ENCODE results near the gene CLIC2. TPM values are rescaled to one million over a fixed set of nuclear protein-coding genes. Genes with fewer than 3 reads are reported as not detected.

The CLIC2 gene
- total RNA-seq, 2 experiments from 2014 or later, result not detected

- no peaks in the 10 kb centered on the region for H3K9me2 ChIP-seq (ENCODE audit: insufficient read depth, low read length)
- no peaks in the 10 kb centered on the region for H3K4me1 ChIP-seq (ENCODE audit: insufficient read depth, low read length, poor library complexity, severe bottlenecking)
- no peak overlapping the region for H3K4me3 ChIP-seq (ENCODE audit: low read depth, low read length, poor library complexity, severe bottlenecking)
- no peaks in the 10 kb centered on the region for H3K9me3 ChIP-seq (ENCODE audit: low read length)
- DNase-seq (ENCODE audit: low spot score), result no peak
- H3K36me3 ChIP-seq (ENCODE audit: insufficient read depth, low read length), result no peaks in the 10 kb centered on the region
- no peak overlapping the region for H3K4me2 ChIP-seq (ENCODE audit: low read length)
- H2AFZ ChIP-seq (ENCODE audit: low read length), result no peak overlapping the region
- TF ChIP-seq CTCF (conservative IDR thresholded peaks at IDR 0.05; ENCODE audit: low read length), result no peak
- TF ChIP-seq EZH2phosphoT487 (IDR thresholded peaks at IDR 0.05; ENCODE audit: borderline replicate concordance, low read depth, low read length), result no peak
- intact Hi-C loops (cut with micrococcal nuclease; ENCODE audit: unreplicated experiment), result no loop called here
- no peaks in the 10 kb centered on the region for H4K20me1 ChIP-seq (ENCODE audit: insufficient read depth, low read length)
- POLR2A ChIA-PET, result no interaction called here
- H3K79me2 ChIP-seq (ENCODE audit: insufficient read depth, low read depth, low read length), result no peaks in the 10 kb centered on the region
- BruUV-seq (replicated peaks), result no TSS peak
- CTCF ChIA-PET (ENCODE audit: unreplicated experiment), result no interaction called here
- no peak overlapping the region for H3K27ac ChIP-seq (ENCODE audit: low read depth, low read length, poor library complexity, severe bottlenecking)
These were observed 3.4 kb downstream of the CLIC2 start for GRCh38 chrX:155330992-155331391.

GRCh38 chrX:155329293-155329692 lies 5.1 kb downstream of the CLIC2 start:
- Histone ChIP-seq H3K9me2 (ENCODE audit: insufficient read depth, low read length) (no peaks in the 10 kb centered on the region), H3K4me3 (ENCODE audit: low read depth, low read length, poor library complexity, severe bottlenecking) (no peak overlapping the region), H3K27ac (ENCODE audit: low read depth, low read length, poor library complexity, severe bottlenecking) (no peak overlapping the region), H3K9me3 (ENCODE audit: low read length) (no peaks in the 10 kb centered on the region), H3K36me3 (ENCODE audit: insufficient read depth, low read length) (no peaks in the 10 kb centered on the region), H3K4me1 (ENCODE audit: insufficient read depth, low read length, poor library complexity, severe bottlenecking) (no peaks in the 10 kb centered on the region), H3K79me2 (ENCODE audit: insufficient read depth, low read depth, low read length) (no peaks in the 10 kb centered on the region), H4K20me1 (ENCODE audit: insufficient read depth, low read length) (no peaks in the 10 kb centered on the region), H2AFZ (ENCODE audit: low read length) (no peak overlapping the region), H3K4me2 (ENCODE audit: low read length) (no peak overlapping the region)
- intact Hi-C loops (cut with micrococcal nuclease; ENCODE audit: unreplicated experiment), result no loop called here
- DNase-seq (ENCODE audit: low spot score), result no peak
- ChIA-PET POLR2A (interaction anchor here (0.7 kb wide), 1 partner anchor 359 kb away, joined by 3 read pairs; no protein-coding TSS in a partner anchor), CTCF (ENCODE audit: unreplicated experiment) (no interaction called here)
- TF ChIP-seq EZH2phosphoT487 (IDR thresholded peaks at IDR 0.05; ENCODE audit: borderline replicate concordance, low read depth, low read length) (no peak), CTCF (conservative IDR thresholded peaks at IDR 0.05; ENCODE audit: low read length) (no peak)
- no TSS peak for BruUV-seq (replicated peaks)

GRCh38 chrX:155326610-155327009 lies 7.8 kb downstream of the CLIC2 start:
- H3K36me3 ChIP-seq (ENCODE audit: insufficient read depth, low read length), result no peaks in the 10 kb centered on the region
- CTCF ChIA-PET (ENCODE audit: unreplicated experiment), result no interaction called here
- no peak overlapping the region for H3K4me2 ChIP-seq (ENCODE audit: low read length)
- no peak overlapping the region for H3K27ac ChIP-seq (ENCODE audit: low read depth, low read length, poor library complexity, severe bottlenecking)
- no peak overlapping the region for H3K4me3 ChIP-seq (ENCODE audit: low read depth, low read length, poor library complexity, severe bottlenecking)
- H2AFZ ChIP-seq (ENCODE audit: low read length), result no peak overlapping the region
- no peaks in the 10 kb centered on the region for H4K20me1 ChIP-seq (ENCODE audit: insufficient read depth, low read length)
- TF ChIP-seq CTCF (conservative IDR thresholded peaks at IDR 0.05; ENCODE audit: low read length), result no peak
- TF ChIP-seq EZH2phosphoT487 (IDR thresholded peaks at IDR 0.05; ENCODE audit: borderline replicate concordance, low read depth, low read length), result no peak
- DNase-seq (ENCODE audit: low spot score), result no peak
- BruUV-seq (replicated peaks), result no TSS peak
- intact Hi-C loops (cut with micrococcal nuclease; ENCODE audit: unreplicated experiment), result no loop called here
- no peaks in the 10 kb centered on the region for H3K9me3 ChIP-seq (ENCODE audit: low read length)
- POLR2A ChIA-PET, result no interaction called here
- no peaks in the 10 kb centered on the region for H3K9me2 ChIP-seq (ENCODE audit: insufficient read depth, low read length)
- no peaks in the 10 kb centered on the region for H3K4me1 ChIP-seq (ENCODE audit: insufficient read depth, low read length, poor library complexity, severe bottlenecking)
- no peaks in the 10 kb centered on the region for H3K79me2 ChIP-seq (ENCODE audit: insufficient read depth, low read depth, low read length)
